ENCODE measurements around the gene CYP2S1.
"Not testable (repeated sequence)": the region's sequence is repeated elsewhere in the genome, so short reads cannot be mapped to it uniquely, and the experiment has no call there.

CYP2S1 gene

DNA sequence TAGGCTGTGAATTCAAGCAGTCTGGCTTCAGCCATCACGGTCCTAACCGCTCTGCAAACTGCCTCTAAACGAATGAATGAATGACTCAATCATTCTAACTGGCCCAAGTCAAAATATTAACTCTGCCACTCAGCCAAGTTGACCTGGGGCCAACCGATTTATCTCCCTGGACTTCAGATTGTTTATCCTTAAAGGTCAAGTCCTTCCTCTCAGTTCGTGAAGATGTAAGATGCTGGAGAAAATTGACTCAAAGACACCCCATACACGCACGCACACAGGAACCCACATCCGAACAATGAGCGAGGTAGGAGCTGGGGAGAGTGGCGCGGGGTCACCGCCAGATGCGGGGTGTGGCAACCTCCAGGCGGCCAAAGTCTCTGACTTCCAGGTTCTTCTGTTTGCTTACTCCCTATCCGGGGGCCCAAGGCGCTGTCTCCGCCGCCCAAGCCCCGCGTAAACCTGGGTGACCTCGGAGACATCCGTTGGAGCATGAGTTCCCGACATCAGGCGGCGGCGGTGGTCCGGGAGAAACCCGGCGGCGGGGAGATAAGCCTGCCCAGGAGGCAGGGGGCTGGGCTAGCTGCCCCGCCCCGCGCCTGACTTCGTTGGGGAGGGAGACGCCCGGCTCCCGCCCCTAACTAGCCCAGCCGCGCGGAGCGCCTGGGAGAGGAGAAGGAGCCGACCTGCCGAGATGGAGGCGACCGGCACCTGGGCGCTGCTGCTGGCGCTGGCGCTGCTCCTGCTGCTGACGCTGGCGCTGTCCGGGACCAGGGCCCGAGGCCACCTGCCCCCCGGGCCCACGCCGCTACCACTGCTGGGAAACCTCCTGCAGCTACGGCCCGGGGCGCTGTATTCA lies at the start of gene CYP2S1:
CYP2S1 (plus strand) TSS at position 646 of the 856 bp plus-strand sequence; CDS start at position 692, 46 bp downstream.
- Mint-ChIP-seq H3K4me3 (peak within 1 kb of the TSS; percentile 54), H3K27me3 (peaks cover 44% of the 10 kb centered on the region), H3K27ac (peak within 1 kb of the TSS; percentile 14), H3K36me3 (ENCODE audit: low read depth) (no peaks in the 10 kb centered on the region), H3K9me3 (no peaks in the 10 kb centered on the region), H3K4me1 (ENCODE audit: low read depth) (peaks cover 16% of the 10 kb centered on the region)
- peak; percentile 51 for DNase-seq

- Mint-ChIP-seq H3K27me3 (peaks cover 17% of the 10 kb centered on the region), H3K4me3 (no peak overlapping the region), H3K9me3 (no peaks in the 10 kb centered on the region), H3K27ac (no peak overlapping the region), H3K36me3 (ENCODE audit: low read depth) (no peaks in the 10 kb centered on the region), H3K4me1 (ENCODE audit: low read depth) (no peaks in the 10 kb centered on the region)
- DNase-seq, result peak; percentile 85
Measured at GRCh38 chr19:41144403-41144802, 48.6 kb upstream of the CYP2S1 start.

GRCh38 chr19:41149831-41150230 lies 43.2 kb upstream of the CYP2S1 start:
- Mint-ChIP-seq H3K36me3 (ENCODE audit: low read depth) (no peaks in the 10 kb centered on the region), H3K4me3 (no peak overlapping the region), H3K9me3 (no peaks in the 10 kb centered on the region), H3K4me1 (ENCODE audit: low read depth) (no peaks in the 10 kb centered on the region), H3K27ac (no peak overlapping the region), H3K27me3 (peaks cover 17% of the 10 kb centered on the region)
- DNase-seq, result no peak

- not testable (repeated sequence) for H3K27ac Mint-ChIP-seq; DNase-seq; H3K36me3 Mint-ChIP-seq (ENCODE audit: low read depth); H3K4me1 Mint-ChIP-seq (ENCODE audit: low read depth); H3K9me3 Mint-ChIP-seq; H3K4me3 Mint-ChIP-seq
- peaks cover 12% of the 10 kb centered on the region for H3K27me3 Mint-ChIP-seq
Measured at GRCh38 chr19:41150986-41151385, 42.0 kb upstream of the CYP2S1 start.

DNA sequence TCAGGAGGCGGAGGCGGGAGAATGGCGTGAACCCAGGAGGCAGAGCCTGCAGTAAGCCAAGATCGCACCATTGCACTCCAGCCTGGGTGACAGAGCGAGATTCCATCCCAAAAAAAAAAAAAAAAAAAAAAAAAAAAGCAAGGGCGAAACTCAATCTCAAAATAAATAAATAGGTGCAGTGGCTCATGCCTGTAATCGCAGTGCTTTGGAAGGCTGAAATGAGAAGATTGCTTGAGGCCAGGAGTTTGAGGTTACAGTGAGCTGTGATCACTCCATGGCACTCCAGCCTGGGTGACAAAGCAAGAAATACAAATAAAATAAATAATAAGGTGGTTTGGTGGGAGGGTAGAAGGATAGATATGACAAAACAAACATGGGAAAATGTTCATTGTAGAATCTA lies 39.0 kb upstream of the CYP2S1 start:
- Mint-ChIP-seq H3K9me3 (no peaks in the 10 kb centered on the region), H3K27me3 (no peaks in the 10 kb centered on the region), H3K27ac (no peak overlapping the region), H3K36me3 (ENCODE audit: low read depth) (no peaks in the 10 kb centered on the region), H3K4me1 (ENCODE audit: low read depth) (no peaks in the 10 kb centered on the region), H3K4me3 (no peak overlapping the region)
- DNase-seq, result no peak

DNA sequence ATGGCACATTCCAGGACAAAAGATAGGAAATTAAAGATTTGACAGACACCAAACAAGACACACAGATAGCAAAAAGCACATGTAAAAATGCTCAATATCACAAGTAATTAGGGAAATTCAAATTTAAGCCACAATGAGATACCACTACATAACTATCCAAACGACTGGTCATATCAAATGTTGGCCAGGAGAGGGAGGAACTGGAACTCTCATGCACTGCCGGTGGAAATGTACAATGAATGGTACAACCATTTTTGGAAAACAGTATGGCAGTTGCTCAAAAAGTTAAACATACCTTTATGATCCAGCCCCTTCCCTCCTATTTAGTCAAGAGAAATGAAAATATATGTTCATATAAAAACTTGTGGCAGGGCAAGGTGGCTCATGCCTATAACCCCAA lies 36.8 kb upstream of the CYP2S1 start:
- H3K4me1 Mint-ChIP-seq (ENCODE audit: low read depth), result no peaks in the 10 kb centered on the region
- H3K4me3 Mint-ChIP-seq, result no peak overlapping the region
- no peaks in the 10 kb centered on the region for H3K27me3 Mint-ChIP-seq
- no peaks in the 10 kb centered on the region for H3K9me3 Mint-ChIP-seq
- no peaks in the 10 kb centered on the region for H3K36me3 Mint-ChIP-seq (ENCODE audit: low read depth)
- no peak overlapping the region for H3K27ac Mint-ChIP-seq
- no peak for DNase-seq

GRCh38 chr19:41159881-41160280 lies 33.1 kb upstream of the CYP2S1 start:
- H3K36me3 Mint-ChIP-seq (ENCODE audit: low read depth), result no peaks in the 10 kb centered on the region
- H3K27ac Mint-ChIP-seq, result no peak overlapping the region
- DNase-seq, result no peak
- H3K4me1 Mint-ChIP-seq (ENCODE audit: low read depth), result no peaks in the 10 kb centered on the region
- no peak overlapping the region for H3K4me3 Mint-ChIP-seq
- no peaks in the 10 kb centered on the region for H3K9me3 Mint-ChIP-seq
- no peaks in the 10 kb centered on the region for H3K27me3 Mint-ChIP-seq

- Mint-ChIP-seq H3K9me3 (no peaks in the 10 kb centered on the region), H3K27me3 (no peaks in the 10 kb centered on the region), H3K4me1 (ENCODE audit: low read depth) (no peaks in the 10 kb centered on the region), H3K36me3 (ENCODE audit: low read depth) (no peaks in the 10 kb centered on the region), H3K27ac (no peak overlapping the region), H3K4me3 (no peak overlapping the region)
- DNase-seq, result no peak
Measured at GRCh38 chr19:41161903-41162302, 31.1 kb upstream of the CYP2S1 start.

- H3K36me3 Mint-ChIP-seq (ENCODE audit: low read depth), result no peaks in the 10 kb centered on the region
- H3K27ac Mint-ChIP-seq, result no peak overlapping the region
- no peaks in the 10 kb centered on the region for H3K27me3 Mint-ChIP-seq
- no peak for DNase-seq
- H3K4me1 Mint-ChIP-seq (ENCODE audit: low read depth), result no peaks in the 10 kb centered on the region
- H3K4me3 Mint-ChIP-seq, result no peak overlapping the region
- H3K9me3 Mint-ChIP-seq, result no peaks in the 10 kb centered on the region
Measured at GRCh38 chr19:41166944-41167804, 25.8 kb upstream of the CYP2S1 start.

- H3K4me3 Mint-ChIP-seq, result no peak overlapping the region
- H3K4me1 Mint-ChIP-seq (ENCODE audit: low read depth), result peaks cover 12% of the 10 kb centered on the region
- H3K9me3 Mint-ChIP-seq, result no peaks in the 10 kb centered on the region
- H3K27ac Mint-ChIP-seq, result no peak overlapping the region
- no peak for DNase-seq
- no peaks in the 10 kb centered on the region for H3K36me3 Mint-ChIP-seq (ENCODE audit: low read depth)
- no peaks in the 10 kb centered on the region for H3K27me3 Mint-ChIP-seq
Measured at GRCh38 chr19:41172297-41173164, 20.5 kb upstream of the CYP2S1 start.

DNA sequence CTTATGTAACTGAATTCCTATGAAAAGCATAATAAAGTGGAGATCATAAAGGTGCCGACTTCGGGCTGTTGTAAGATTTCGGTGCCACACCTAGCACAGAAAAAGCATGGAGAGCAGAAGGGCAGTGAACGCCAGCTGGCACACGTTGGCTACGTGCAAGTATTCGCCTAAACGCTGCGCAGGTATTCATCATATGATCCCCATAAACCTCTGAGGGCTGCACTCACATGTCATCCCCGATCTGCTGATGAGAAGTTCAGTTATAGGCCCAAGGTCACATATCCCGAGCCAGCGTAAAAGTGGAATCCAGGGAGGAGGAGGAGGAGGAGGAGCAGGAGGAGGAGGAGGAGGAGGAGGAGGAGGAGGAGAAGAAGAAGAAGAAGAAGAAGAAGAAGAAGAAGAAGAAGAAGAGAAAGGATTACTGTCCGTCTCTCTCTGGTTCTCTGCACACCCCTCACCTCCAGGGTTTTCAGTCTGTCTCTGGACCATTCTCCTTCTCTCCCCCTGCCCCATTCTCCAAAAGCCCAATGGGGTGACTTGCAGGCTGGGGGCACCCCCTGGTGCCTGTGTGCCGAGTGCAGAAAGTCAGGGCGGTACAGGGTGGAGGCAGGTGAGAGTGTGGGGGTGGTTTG lies 18.6 kb upstream of the CYP2S1 start:
- Mint-ChIP-seq H3K4me3 (no peak overlapping the region), H3K9me3 (no peaks in the 10 kb centered on the region), H3K27ac (no peak overlapping the region), H3K36me3 (ENCODE audit: low read depth) (no peaks in the 10 kb centered on the region), H3K4me1 (ENCODE audit: low read depth) (peaks cover 12% of the 10 kb centered on the region), H3K27me3 (no peaks in the 10 kb centered on the region)
- no peak for DNase-seq

- DNase-seq, result peak; percentile 54
- H3K4me3 Mint-ChIP-seq, result no peak overlapping the region
Measured at GRCh38 chr19:41175801-41176777, 16.9 kb upstream of the CYP2S1 start.

GRCh38 chr19:41180173-41180572 lies 12.8 kb upstream of the CYP2S1 start:
- H3K4me3 Mint-ChIP-seq; DNase-seq; H3K27ac Mint-ChIP-seq; H3K36me3 Mint-ChIP-seq (ENCODE audit: low read depth); H3K27me3 Mint-ChIP-seq; H3K9me3 Mint-ChIP-seq: not testable (repeated sequence)
- H3K4me1 Mint-ChIP-seq (ENCODE audit: low read depth), result peaks cover 12% of the 10 kb centered on the region

More at GRCh38 chr19:41175801-41176777, 16.9 kb upstream of the CYP2S1 start:
- Mint-ChIP-seq H3K4me1 (ENCODE audit: low read depth) (peaks cover 12% of the 10 kb centered on the region), H3K27ac (peak overlapping the region; percentile 40), H3K9me3 (no peaks in the 10 kb centered on the region), H3K27me3 (no peaks in the 10 kb centered on the region), H3K36me3 (ENCODE audit: low read depth) (no peaks in the 10 kb centered on the region)

All from activated T-cell treated with anti-CD3 and anti-CD28 coated beads, Interleukin-2, amount 50 U/mL, for 24 hours (primary cell).